GM23338 (cell line): ENCODE data around the gene CBLN4. TPM values are rescaled to one million over a fixed set of nuclear protein-coding genes. Genes with fewer than 3 reads are reported as not detected.

Source experiments
- ATAC-seq: fragments of 200-7000 bp; cut with Tn5 transposase; 3 replicates; pipeline ENCODE4 v1.9.1; 2020
- DNase-seq: peaks from one replicate; pipeline ENCODE4 v3.0.0-alpha.2; 2015; ENCODE audit warnings: low spot score
- H2AFZ ChIP-seq: fragments of 200-600 bp; sonication (generic); 2 replicates; pipeline ENCODE4 v1.8.0; 2016; ENCODE audit warnings: antibody characterized with exemption, mild to moderate bottlenecking, moderate library complexity
- H3F3A ChIP-seq: fragments of 200-600 bp; sonication (generic); replicated peaks from 2 replicates; pipeline ENCODE4 v1.8.0; 2017; ENCODE audit warnings: antibody characterized with exemption, mixed run types, low read depth
- H3K27ac ChIP-seq: fragments of 200-600 bp; sonication (generic); 2 replicates; pipeline ENCODE4 v1.6.1; 2016; ENCODE audit warnings: low read depth
- H3K27me3 ChIP-seq: fragments of 200-600 bp; sonication (generic); 2 replicates; pipeline ENCODE4 v1.8.0; 2016; ENCODE audit warnings: mild to moderate bottlenecking, mixed run types, moderate library complexity; ENCODE audit not compliant: insufficient read depth
- H3K36me3 ChIP-seq: fragments of 200-600 bp; sonication (generic); 2 replicates; pipeline ENCODE4 v1.8.0; 2016; ENCODE audit warnings: mild to moderate bottlenecking; ENCODE audit not compliant: insufficient read depth
- H3K4me1 ChIP-seq: fragments of 200-600 bp; sonication (generic); 2 replicates; pipeline ENCODE4 v1.8.0; 2016; ENCODE audit warnings: mild to moderate bottlenecking, moderate library complexity; ENCODE audit not compliant: insufficient read depth
- H3K4me2 ChIP-seq: fragments of 200-600 bp; sonication (generic); 2 replicates; pipeline ENCODE4 v1.7.1; 2017; ENCODE audit warnings: mixed run types
- H3K4me3 ChIP-seq: fragments of 200-600 bp; sonication (generic); 2 replicates; pipeline ENCODE4 v1.6.1; 2016; ENCODE audit warnings: mixed run types
- H3K79me2 ChIP-seq: fragments of 200-600 bp; sonication (generic); replicated peaks from 2 replicates; pipeline ENCODE4 v1.8.0; 2017; ENCODE audit warnings: mild to moderate bottlenecking; ENCODE audit not compliant: insufficient read depth
- H3K9me2 ChIP-seq: fragments of 200-600 bp; sonication (generic); 2 replicates; pipeline ENCODE4 v1.8.0; 2017; ENCODE audit not compliant: insufficient read depth
- H4K20me1 ChIP-seq: fragments of 200-600 bp; sonication (generic); replicated peaks from 2 replicates; pipeline ENCODE4 v1.8.0; 2017; ENCODE audit warnings: mild to moderate bottlenecking; ENCODE audit not compliant: insufficient read depth
- H3K27ac Mint-ChIP-seq: 2 replicates; pipeline ENCODE4 v1.8.0; 2020; ENCODE audit warnings: inconsistent platforms, mild to moderate bottlenecking, moderate library complexity, mixed read lengths
- H3K27me3 Mint-ChIP-seq: 3 replicates; pipeline ENCODE4 v1.8.0; 2022; ENCODE audit warnings: low read depth, mild to moderate bottlenecking, moderate library complexity, mixed read lengths, inconsistent platforms; ENCODE audit not compliant: insufficient read depth, poor library complexity
- H3K36me3 Mint-ChIP-seq: 3 replicates; pipeline ENCODE4 v1.8.0; 2021; ENCODE audit warnings: low read depth, mild to moderate bottlenecking, inconsistent platforms, moderate library complexity, mixed read lengths
- H3K4me1 Mint-ChIP-seq: 3 replicates; pipeline ENCODE4 v1.8.0; 2020; ENCODE audit warnings: mild to moderate bottlenecking, inconsistent platforms, mixed read lengths
- H3K4me3 Mint-ChIP-seq: 3 replicates; pipeline ENCODE4 v1.8.0; 2021; ENCODE audit warnings: moderate library complexity, mild to moderate bottlenecking, inconsistent platforms, mixed read lengths
- H3K9me3 Mint-ChIP-seq: 3 replicates; pipeline ENCODE4 v1.8.0; 2020; ENCODE audit warnings: moderate library complexity, mild to moderate bottlenecking, inconsistent platforms, mixed read lengths
- CREB1 ChIP-seq: fragments of 250-450 bp; sonication (Bioruptor Pico); IDR thresholded peaks from 2 replicates; pipeline ENCODE4 v1.5.0; 2020; ENCODE audit warnings: low read depth, mild to moderate bottlenecking, moderate library complexity
- CTCF ChIP-seq, 2 experiments: fragments of 200-600 bp in 1 of 2; sonication (generic) in 1 of 2; conservative IDR thresholded peaks; 2 replicates each; pipeline versions ENCODE4 v1.5.1 to v1.6.1; 2016 to 2017; ENCODE audit warnings: antibody characterized with exemption in 2 of 2, low read depth in 2 of 2, mild to moderate bottlenecking in 2 of 2, moderate library complexity in 1 of 2
- ETS1 ChIP-seq: IDR thresholded peaks from 2 replicates; pipeline ENCODE4 v1.6.1; 2016; ENCODE audit warnings: antibody characterized with exemption
- EZH2phosphoT487 ChIP-seq: fragments of 200-600 bp; sonication (generic); IDR thresholded peaks from one replicate; pipeline ENCODE4 v1.8.1; 2018; ENCODE audit warnings: antibody characterized with exemption; ENCODE audit not compliant: unreplicated experiment
- JUNB ChIP-seq: IDR thresholded peaks from one replicate; pipeline ENCODE4 v1.6.1; 2016; ENCODE audit warnings: antibody characterized with exemption; ENCODE audit not compliant: unreplicated experiment
- NANOG ChIP-seq: IDR thresholded peaks from 2 replicates; pipeline ENCODE4 v1.6.1; 2016; ENCODE audit warnings: antibody characterized with exemption, borderline replicate concordance
- POLR2AphosphoS5 ChIP-seq: IDR thresholded peaks from 2 replicates; pipeline ENCODE4 v1.6.1; 2016; ENCODE audit warnings: antibody characterized with exemption, low read depth
- REST ChIP-seq: IDR thresholded peaks from one replicate; pipeline ENCODE4 v1.6.1; 2018; ENCODE audit warnings: antibody characterized with exemption; ENCODE audit not compliant: unreplicated experiment
- STAT1 ChIP-seq: IDR thresholded peaks from one replicate; pipeline ENCODE4 v1.6.1; 2016; ENCODE audit warnings: antibody characterized with exemption; ENCODE audit not compliant: unreplicated experiment
- ZNF114 ChIP-seq: fragments of 250-450 bp; sonication (Bioruptor Pico); IDR thresholded peaks from 2 replicates; pipeline ENCODE4 v1.5.0; 2020; ENCODE audit warnings: mild to moderate bottlenecking, moderate library complexity
- polyA plus RNA-seq: library from polyadenylated mRNA; unstranded; fragments of >200 nt; fragmentation: Nextera tagmentation; extraction: Ambion mirVana; gene quantifications from 2 replicates; pipeline ENCODE4 v1.2.1, GENCODE V29; 2016
- total RNA-seq: library from RNA; depleted of rRNA; stranded (reverse); fragments of >200 nt; shearing (Covaris generic); gene quantifications from 2 replicates; pipeline ENCODE4 v1.2.3, GENCODE V29; 2014

The CBLN4 gene
- total and polyA plus RNA-seq, 2 experiments from 2014 or later = not detected

GRCh38 chr20:55953201-55953600, 52.1 kb downstream of the CBLN4 start (continued):
- TF ChIP-seq REST (no peak), ETS1 (no peak), NANOG (no peak), JUNB (no peak), STAT1 (no peak), EZH2phosphoT487 (no peak), CREB1 (no peak), ZNF114 (CRISPR knock-in tag) (no peak)

GRCh38 chr20:55947701-55948100, 57.6 kb downstream of the CBLN4 start:
- no peak overlapping the region for H3K27ac ChIP-seq
- H3K36me3 Mint-ChIP-seq = peaks cover 35% of the 10 kb centered on the region
- no peaks in the 10 kb centered on the region for H3K4me1 Mint-ChIP-seq
- no peaks in the 10 kb centered on the region for H4K20me1 ChIP-seq
- no peaks in the 10 kb centered on the region for H3F3A ChIP-seq
- no peaks in the 10 kb centered on the region for H3K79me2 ChIP-seq
- H2AFZ ChIP-seq = no peak overlapping the region
- no peak overlapping the region for H3K4me3 ChIP-seq
- H3K27me3 ChIP-seq = no peaks in the 10 kb centered on the region
- no peaks in the 10 kb centered on the region for H3K27me3 Mint-ChIP-seq
- H3K4me2 ChIP-seq = no peak overlapping the region
- H3K9me2 ChIP-seq = no peaks in the 10 kb centered on the region
- ATAC-seq = no peak
- H3K4me3 Mint-ChIP-seq = no peak overlapping the region
- no peak overlapping the region for H3K27ac Mint-ChIP-seq
- H3K9me3 Mint-ChIP-seq = peaks cover 88% of the 10 kb centered on the region
- H3K4me1 ChIP-seq = no peaks in the 10 kb centered on the region
- no peak for DNase-seq
- no peaks in the 10 kb centered on the region; the same call in none of the 2 replicates for H3K36me3 ChIP-seq
- TF ChIP-seq REST (no peak), POLR2AphosphoS5 (no peak), NANOG (no peak), JUNB (no peak), ZNF114 (CRISPR knock-in tag) (no peak), CTCF (conservative IDR thresholded peaks at IDR 0.05; ENCODE audit: low read depth in 2 of 2) (no peak), ETS1 (no peak)
